ENCODE measurements around the gene RNF213.

RNF213 gene

GRCh38 chr17:80277751-80278671 lies 17.4 kb downstream of the RNF213 start:
- TF ChIP-seq CTCF (IDR thresholded peaks at IDR 0.05; ENCODE audit: insufficient read depth, low read length, missing control alignments), result no peak
- POLR2A ChIA-PET, result no interaction called here
- no peak overlapping the region for H3K4me3 ChIP-seq (ENCODE audit: low read depth, low read length)
- CTCF ChIA-PET, result no interaction called here
- DNase-seq (ENCODE audit: low read depth, low spot score), result no peak

GRCh38 chr17:80279895-80280294 lies 19.2 kb downstream of the RNF213 start:
- DNase-seq (ENCODE audit: low read depth, low spot score), result peak; percentile 44
- H3K4me3 ChIP-seq (ENCODE audit: low read depth, low read length), result no peak overlapping the region
- POLR2A ChIA-PET, result interaction anchor here (0.6 to 1.0 kb wide), 2 partner anchors 20 to 132 kb away, joined by 3 read pairs; no protein-coding TSS in a partner anchor
- TF ChIP-seq CTCF (IDR thresholded peaks at IDR 0.05; ENCODE audit: insufficient read depth, low read length, missing control alignments), result peak; percentile 12
- CTCF ChIA-PET, result interaction anchor here (1.0 kb wide), 2 partner anchors 16 to 178 kb away, joined by 3 read pairs; partner anchors contain the start of gene GAA

GRCh38 chr17:80281516-80281915 lies 20.9 kb downstream of the RNF213 start:
- CTCF ChIA-PET, result no interaction called here
- DNase-seq (ENCODE audit: low read depth, low spot score), result no peak
- no peak overlapping the region for H3K4me3 ChIP-seq (ENCODE audit: low read depth, low read length)
- POLR2A ChIA-PET, result no interaction called here
- no peak for TF ChIP-seq CTCF (IDR thresholded peaks at IDR 0.05; ENCODE audit: insufficient read depth, low read length, missing control alignments)

- POLR2A ChIA-PET, result no interaction called here
Observed at GRCh38 chr17:80283116-80283852, 22.6 kb downstream of the RNF213 start.

GRCh38 chr17:80284631-80285030 lies 24.0 kb downstream of the RNF213 start:
- DNase-seq (ENCODE audit: low read depth, low spot score), result no peak
- ChIA-PET POLR2A (interaction anchor here (0.8 kb wide), 1 partner anchor 11 kb away, joined by 3 read pairs; no protein-coding TSS in a partner anchor), CTCF (interaction anchor here (1.4 kb wide), 1 partner anchor 11 kb away, joined by 3 read pairs; no protein-coding TSS in a partner anchor)
- H3K4me3 ChIP-seq (ENCODE audit: low read depth, low read length), result no peak overlapping the region
- no peak for TF ChIP-seq CTCF (IDR thresholded peaks at IDR 0.05; ENCODE audit: insufficient read depth, low read length, missing control alignments)

More at GRCh38 chr17:80283116-80283852, 22.6 kb downstream of the RNF213 start:
- no peak for DNase-seq (ENCODE audit: low read depth, low spot score)
- CTCF ChIA-PET, result interaction anchor here (1.1 to 1.4 kb wide), 2 partner anchors 12 to 278 kb away, joined by 3 read pairs; no protein-coding TSS in a partner anchor
- TF ChIP-seq CTCF (IDR thresholded peaks at IDR 0.05; ENCODE audit: insufficient read depth, low read length, missing control alignments), result no peak
- H3K4me3 ChIP-seq (ENCODE audit: low read depth, low read length), result no peak overlapping the region

All from AG04449 (cell line).